Lower lobe of right lung (tissue), 2 donors: ENCODE data around the gene TRAP1. TPM values are rescaled to one million over a fixed set of nuclear protein-coding genes. Genes with fewer than 3 reads are reported as not detected.

Experiments used
- ATAC-seq, 2 donors: fragments of 200-7000 bp; cut with Tn5 transposase; one replicate each; pipeline ENCODE4 v1.9.1; 2020 to 2022; ENCODE audit warnings: mild to moderate bottlenecking in 2 of 2, moderate library complexity in 2 of 2
- DNase-seq: peaks from one replicate; pipeline ENCODE4 v3.0.0-alpha.2; 2020
- H3K27ac ChIP-seq: fragments of 200-600 bp; one replicate; pipeline ENCODE4 v1.8.0; 2022
- H3K27me3 ChIP-seq: fragments of 200-600 bp; one replicate; pipeline ENCODE4 v1.8.0; 2022; ENCODE audit warnings: low read depth
- H3K36me3 ChIP-seq: fragments of 200-600 bp; one replicate; pipeline ENCODE4 v1.8.0; 2022; ENCODE audit warnings: mild to moderate bottlenecking
- H3K4me1 ChIP-seq: fragments of 200-600 bp; one replicate; pipeline ENCODE4 v1.8.0; 2022
- H3K4me3 ChIP-seq: fragments of 200-600 bp; one replicate; pipeline ENCODE4 v1.8.0; 2022; ENCODE audit warnings: mild to moderate bottlenecking
- H3K9me3 ChIP-seq: fragments of 200-600 bp; one replicate; pipeline ENCODE4 v1.8.0; 2022
- intact Hi-C: fragments of 100-400 bp; cut with DNase I; formaldehyde crosslinking; loops from one replicate; pipeline ENCODE4 v1.11.0; 2022
- total RNA-seq: library from RNA; stranded (reverse); fragmentation: NEBNext Ultra II Directional; extraction: Animal tissue kit (Norgen Biotek cat#: 25700); gene quantifications from one replicate; pipeline ENCODE4 v1.2.1, GENCODE V29; 2021
- TF ChIP-seq, protein P1 (sequence below): fragments of 200-600 bp; IDR thresholded peaks from one replicate; pipeline ENCODE4 v1.8.0; 2022; ENCODE audit warnings: antibody characterized with exemption, mild to moderate bottlenecking
- donor health status: DM: no; HTN: yes; CAD: no; lungs with severe emphysema.

Gene TRAP1
- total RNA-seq, 1 donor from 2014 or later, result 51.8 TPM

DNA sequence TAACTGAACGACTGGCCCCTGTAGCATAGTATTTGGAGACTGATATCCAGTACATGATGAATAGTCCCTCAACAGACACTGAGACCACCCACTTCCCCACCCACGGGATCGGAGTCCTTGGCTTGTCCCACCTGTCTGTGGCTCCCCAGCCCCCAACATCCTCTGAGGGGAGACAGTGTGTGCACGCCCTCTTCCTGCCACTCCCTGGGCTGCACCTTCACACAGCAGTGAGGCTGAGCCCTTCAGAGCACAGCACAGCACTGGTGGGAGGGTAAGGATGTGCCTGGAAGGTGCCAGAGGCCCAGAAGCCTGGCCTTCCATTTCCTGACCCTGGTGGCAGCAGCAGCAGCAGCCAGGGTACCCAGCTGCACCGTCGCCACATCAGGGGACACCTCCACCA lies 51.8 kb downstream of the TRAP1 start:
- no peak for ATAC-seq
- intact Hi-C loops, result no loop called here

DNA sequence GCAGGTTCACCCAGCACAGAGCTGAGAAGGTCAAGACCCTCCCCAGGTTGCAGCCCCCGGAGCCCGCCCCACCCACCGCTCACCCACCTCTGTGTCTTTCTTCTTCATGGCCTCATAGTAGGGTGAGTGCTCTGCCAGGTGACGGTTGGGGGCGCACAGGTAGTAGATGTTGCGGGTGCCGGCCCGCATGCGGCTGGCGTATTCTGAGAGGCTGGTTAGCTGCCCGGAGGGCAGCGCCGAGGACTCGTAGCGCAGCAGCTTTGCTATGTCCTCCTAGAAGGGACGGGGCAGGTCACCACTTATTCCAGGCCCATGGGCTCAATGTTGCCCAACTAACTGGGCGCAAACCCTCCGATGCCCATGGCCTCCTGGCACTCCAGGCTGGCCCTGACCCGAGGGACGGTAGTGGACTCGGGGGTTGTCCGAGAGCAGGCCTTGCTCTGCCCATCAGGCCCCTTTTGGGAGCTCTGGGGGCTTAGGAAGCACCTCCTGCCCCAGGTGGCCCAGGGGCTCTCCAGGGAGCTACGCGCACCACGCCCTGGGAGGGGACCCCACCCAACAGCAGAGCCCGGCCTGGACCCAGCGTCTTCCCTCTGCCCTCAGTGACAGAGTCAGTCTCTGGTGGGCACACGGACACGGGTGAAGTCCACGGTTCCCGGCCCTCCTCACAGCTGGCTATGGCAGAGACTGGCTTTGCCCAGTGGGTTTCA lies 53.0 kb downstream of the TRAP1 start:
- DNase-seq, result no peak
- H3K27ac ChIP-seq, result no peak overlapping the region
- no peaks in the 10 kb centered on the region for H3K27me3 ChIP-seq
- peak in 1 of 2 donors; percentile 34 for ATAC-seq
- no peaks in the 10 kb centered on the region for H3K9me3 ChIP-seq
- no peaks in the 10 kb centered on the region for H3K4me1 ChIP-seq
- intact Hi-C loops, result no loop called here
- peaks cover 82% of the 10 kb centered on the region for H3K36me3 ChIP-seq
- H3K4me3 ChIP-seq, result no peak overlapping the region
- TF ChIP-seq, protein P1, sequence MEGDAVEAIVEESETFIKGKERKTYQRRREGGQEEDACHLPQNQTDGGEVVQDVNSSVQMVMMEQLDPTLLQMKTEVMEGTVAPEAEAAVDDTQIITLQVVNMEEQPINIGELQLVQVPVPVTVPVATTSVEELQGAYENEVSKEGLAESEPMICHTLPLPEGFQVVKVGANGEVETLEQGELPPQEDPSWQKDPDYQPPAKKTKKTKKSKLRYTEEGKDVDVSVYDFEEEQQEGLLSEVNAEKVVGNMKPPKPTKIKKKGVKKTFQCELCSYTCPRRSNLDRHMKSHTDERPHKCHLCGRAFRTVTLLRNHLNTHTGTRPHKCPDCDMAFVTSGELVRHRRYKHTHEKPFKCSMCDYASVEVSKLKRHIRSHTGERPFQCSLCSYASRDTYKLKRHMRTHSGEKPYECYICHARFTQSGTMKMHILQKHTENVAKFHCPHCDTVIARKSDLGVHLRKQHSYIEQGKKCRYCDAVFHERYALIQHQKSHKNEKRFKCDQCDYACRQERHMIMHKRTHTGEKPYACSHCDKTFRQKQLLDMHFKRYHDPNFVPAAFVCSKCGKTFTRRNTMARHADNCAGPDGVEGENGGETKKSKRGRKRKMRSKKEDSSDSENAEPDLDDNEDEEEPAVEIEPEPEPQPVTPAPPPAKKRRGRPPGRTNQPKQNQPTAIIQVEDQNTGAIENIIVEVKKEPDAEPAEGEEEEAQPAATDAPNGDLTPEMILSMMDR, result no peak

More for the DNA sequence above, 51.8 kb downstream of the TRAP1 start:
- H3K4me3 ChIP-seq, result no peak overlapping the region
- no peaks in the 10 kb centered on the region for H3K27me3 ChIP-seq
- H3K9me3 ChIP-seq, result no peaks in the 10 kb centered on the region
- H3K27ac ChIP-seq, result no peak overlapping the region
- TF ChIP-seq, protein P1, result no peak
- H3K36me3 ChIP-seq, result peaks cover 72% of the 10 kb centered on the region
- H3K4me1 ChIP-seq, result no peaks in the 10 kb centered on the region
- DNase-seq, result no peak

DNA sequence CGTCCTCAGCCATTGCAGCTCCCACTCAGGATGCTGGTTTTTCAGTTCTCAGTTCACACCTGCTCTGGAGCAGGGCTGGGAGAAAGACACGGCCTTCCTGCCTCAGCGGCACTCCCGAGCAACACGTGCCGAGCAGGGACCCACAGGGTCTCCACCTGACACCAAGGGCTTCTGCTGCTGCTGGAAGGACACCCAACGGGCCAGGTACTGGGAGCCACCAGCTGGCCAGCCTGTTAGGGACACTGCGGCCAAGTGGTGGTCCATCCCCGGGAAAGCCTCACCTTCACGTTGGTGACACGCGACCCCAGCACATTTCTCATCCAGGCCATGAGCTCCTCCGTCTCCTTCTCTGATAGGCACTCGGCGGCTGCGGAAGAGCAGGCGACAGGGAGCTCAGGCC lies 54.7 kb downstream of the TRAP1 start:
- Histone ChIP-seq H3K36me3 (peaks cover 92% of the 10 kb centered on the region), H3K27me3 (no peaks in the 10 kb centered on the region), H3K9me3 (no peaks in the 10 kb centered on the region), H3K4me3 (no peak overlapping the region), H3K27ac (no peak overlapping the region), H3K4me1 (no peaks in the 10 kb centered on the region)
- ATAC-seq (no peak), DNase-seq (peak; percentile 35)
- intact Hi-C loops, result no loop called here
- TF ChIP-seq, protein P1, result no peak

- Histone ChIP-seq H3K36me3 (peaks cover 95% of the 10 kb centered on the region), H3K4me1 (no peaks in the 10 kb centered on the region), H3K27me3 (no peaks in the 10 kb centered on the region), H3K9me3 (no peaks in the 10 kb centered on the region), H3K27ac (no peak overlapping the region), H3K4me3 (no peak overlapping the region)
- no peak for ATAC-seq
- DNase-seq, result peak; percentile 35
- TF ChIP-seq, protein P1, result no peak
- intact Hi-C loops, result no loop called here
Measured at GRCh38 chr16:3661922-3662321, 55.4 kb downstream of the TRAP1 start.

DNA sequence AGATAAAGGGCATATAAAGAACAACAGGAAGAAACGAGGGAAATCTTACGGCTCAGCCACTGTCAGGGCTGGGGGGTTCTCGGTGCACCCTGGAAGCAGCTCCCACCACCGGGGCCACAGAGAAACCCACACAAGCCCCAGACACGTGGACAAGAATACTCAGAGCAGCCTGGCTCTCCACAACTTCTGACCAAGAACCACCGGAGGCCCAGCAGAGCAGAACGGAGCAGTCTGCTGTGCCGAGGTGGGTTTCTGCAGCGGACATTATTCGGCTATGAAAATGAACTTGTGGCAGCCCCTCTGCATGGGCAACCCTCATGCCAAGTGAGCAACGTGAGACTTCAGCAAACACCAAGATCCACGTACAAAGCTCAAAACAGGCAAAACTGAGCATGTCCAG lies 56.0 kb downstream of the TRAP1 start:
- TF ChIP-seq, protein P1, result no peak
- H3K36me3 ChIP-seq, result peaks cover 98% of the 10 kb centered on the region
- no peaks in the 10 kb centered on the region for H3K27me3 ChIP-seq
- no peak overlapping the region for H3K4me3 ChIP-seq
- no peaks in the 10 kb centered on the region for H3K4me1 ChIP-seq
- ATAC-seq (no peak), DNase-seq (peak; percentile 20)
- H3K27ac ChIP-seq, result no peak overlapping the region
- intact Hi-C loops, result no loop called here
- no peaks in the 10 kb centered on the region for H3K9me3 ChIP-seq
